GM13977 (cell line): ENCODE data around the gene RASGEF1C.

Experiments used
- DNase-seq: peaks from one replicate; pipeline ENCODE4 v3.0.0; 2012; ENCODE audit warnings: low spot score
- CTCF ChIP-seq: IDR thresholded peaks from 2 replicates; pipeline ENCODE4 v1.5.1; 2012; ENCODE audit warnings: mild to moderate bottlenecking, control low read depth; ENCODE audit not compliant: insufficient read depth; ENCODE audit errors: extremely low read depth, missing control alignments
- in situ Hi-C: fragments of 300-500 bp; cut with MboI; formaldehyde crosslinking; loops from one replicate; pipeline ENCODE4 v1.12.0; 2022; ENCODE audit warnings: low sequenced_read_pairs, low pct_unique_long_range_greater_than_20kb, mixed read lengths, inconsistent platforms; ENCODE audit not compliant: unreplicated experiment

The RASGEF1C gene

DNA sequence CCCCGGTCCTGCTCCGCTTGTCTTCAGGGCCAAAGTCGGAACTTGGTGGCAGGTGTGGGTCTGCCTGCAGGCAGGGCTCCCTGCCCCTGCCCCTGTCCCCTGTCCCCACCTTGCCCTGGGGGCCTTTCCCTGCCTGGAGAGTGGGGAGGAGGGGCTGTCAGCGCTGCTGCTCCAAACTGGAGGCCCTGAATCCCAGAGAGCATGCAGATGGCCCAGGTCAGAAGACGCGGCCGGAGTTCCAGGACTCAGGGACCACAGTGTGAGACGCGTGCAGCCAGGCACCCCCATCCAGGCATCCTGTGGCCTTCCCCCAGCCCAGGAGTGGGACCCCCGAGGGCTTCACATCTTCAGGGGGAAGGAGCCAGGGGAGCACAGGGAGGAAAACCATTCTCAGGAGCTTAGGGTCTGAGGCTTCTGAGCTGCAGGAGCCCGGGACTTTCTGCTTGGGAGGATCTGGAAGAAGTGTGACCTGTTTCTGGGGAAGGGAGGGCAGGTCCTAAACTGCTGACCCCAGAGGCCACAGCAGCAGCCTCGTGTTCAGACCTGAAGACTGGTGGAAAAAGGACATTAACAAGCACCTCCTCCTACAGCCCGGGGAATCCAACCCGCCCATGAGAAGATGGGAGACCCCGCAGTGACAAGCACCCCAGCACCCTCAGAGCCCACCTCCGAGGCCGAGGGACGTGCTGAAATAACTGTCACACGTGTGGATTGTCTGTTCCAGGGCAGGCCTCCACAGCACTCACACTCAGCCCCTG, 38.0 kb downstream of the RASGEF1C start:
- no peak for TF ChIP-seq CTCF
- in situ Hi-C loops: no loop called here
- no peak for DNase-seq

DNA sequence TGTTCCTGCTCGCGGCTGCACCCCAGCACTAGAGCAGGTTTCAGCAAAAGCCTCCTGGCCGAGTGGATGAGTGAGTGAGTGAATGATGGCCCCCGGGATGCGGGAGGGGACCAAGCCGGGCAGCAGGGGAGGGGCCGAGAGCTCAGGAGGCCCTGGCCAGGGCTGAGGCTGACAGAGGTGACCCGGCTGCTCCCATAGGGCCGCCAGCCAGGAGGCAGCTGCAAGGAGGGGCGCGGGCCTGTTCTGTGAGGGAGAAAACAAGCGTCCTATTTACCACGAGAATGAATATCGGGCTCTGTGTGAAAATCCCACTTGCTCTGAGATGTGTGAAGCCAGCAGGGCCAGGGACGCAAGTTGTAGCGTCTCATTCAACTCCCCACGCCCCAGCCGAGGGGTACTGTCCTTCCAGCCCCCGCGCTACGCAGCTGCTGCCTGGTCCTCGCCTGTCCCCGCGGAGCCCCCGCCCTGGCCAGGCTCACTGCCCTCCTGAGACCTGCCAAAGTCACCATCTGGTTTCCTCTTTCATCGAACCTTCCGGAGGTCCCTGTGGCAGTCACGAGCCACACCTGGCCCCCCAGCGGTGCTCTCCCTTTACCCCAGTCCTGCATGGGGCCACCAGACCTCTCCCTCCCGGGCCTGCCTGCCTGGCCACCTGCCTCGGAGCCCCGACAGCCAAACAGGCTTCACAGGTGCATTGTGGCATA, 38.8 kb downstream of the RASGEF1C start:
- no peak for TF ChIP-seq CTCF
- in situ Hi-C loops: no loop called here
- DNase-seq: no peak

DNA sequence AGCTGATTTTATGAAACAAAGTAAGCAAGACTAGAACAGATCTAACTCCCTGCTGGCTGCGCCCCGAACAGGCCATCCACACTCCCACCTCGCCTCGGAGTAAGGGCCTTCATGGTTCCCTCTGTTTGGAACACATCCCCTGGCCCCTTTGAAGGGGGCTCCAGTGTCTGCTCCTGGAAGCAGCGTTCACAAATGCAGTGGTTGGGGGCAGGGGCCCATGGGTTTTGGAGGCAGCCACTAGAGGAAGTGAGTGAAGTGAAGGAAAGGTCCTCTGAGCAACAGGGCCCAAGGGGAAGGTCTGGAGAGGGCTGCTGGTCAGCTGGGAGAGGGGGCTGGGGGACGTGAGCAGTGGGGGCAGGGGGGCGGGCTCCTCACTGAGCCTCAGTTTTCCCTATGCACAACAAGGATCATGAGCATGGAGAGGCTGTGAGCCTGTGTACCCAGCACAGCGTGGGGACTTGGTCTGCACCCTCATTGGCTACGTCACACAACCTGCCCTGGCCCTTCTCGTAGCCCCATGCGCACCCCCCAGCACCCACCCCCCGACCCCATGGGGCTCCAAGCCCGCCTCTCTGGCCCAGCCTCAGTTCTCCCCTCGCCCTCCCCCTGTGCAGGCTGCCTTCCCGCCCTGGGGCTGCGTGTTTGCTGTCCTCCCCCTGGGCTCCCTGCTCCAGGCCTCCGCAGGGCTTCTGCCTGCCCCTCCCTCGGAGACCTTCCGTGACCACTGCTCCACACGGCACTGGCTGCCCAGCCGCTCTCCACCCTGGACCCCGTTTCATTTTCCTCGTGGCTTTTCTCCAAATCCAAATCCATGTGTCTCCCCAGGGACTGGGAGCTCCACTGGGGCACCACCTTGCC, 39.5 kb downstream of the RASGEF1C start:
- in situ Hi-C loops: no loop called here
- no peak for DNase-seq
- no peak for TF ChIP-seq CTCF

GRCh38 chr5:180168758-180169157, 40.3 kb downstream of the RASGEF1C start:
- TF ChIP-seq CTCF: no peak
- in situ Hi-C loops: no loop called here
- DNase-seq: no peak

DNA sequence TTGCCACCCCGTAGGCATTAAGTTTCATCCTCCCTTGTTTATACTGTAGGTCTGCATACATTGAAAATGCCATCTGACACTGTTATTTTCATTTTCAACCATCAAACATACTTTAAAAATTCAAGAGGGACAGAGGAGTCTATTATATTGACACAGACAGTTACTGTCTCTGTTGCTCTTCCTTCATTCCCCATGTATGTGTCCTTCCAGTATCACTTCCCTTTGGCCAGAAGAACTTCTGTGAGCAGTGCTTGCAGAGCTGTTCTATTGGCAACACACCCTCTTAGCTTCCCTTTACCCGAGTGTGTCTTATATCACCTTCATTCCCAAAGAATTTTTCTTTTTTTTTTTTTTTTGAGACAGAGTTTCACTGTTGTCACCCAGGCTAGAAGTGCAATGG, 42.8 kb downstream of the RASGEF1C start:
- no peak for DNase-seq
- TF ChIP-seq CTCF: no peak
- in situ Hi-C loops: no loop called here

DNA sequence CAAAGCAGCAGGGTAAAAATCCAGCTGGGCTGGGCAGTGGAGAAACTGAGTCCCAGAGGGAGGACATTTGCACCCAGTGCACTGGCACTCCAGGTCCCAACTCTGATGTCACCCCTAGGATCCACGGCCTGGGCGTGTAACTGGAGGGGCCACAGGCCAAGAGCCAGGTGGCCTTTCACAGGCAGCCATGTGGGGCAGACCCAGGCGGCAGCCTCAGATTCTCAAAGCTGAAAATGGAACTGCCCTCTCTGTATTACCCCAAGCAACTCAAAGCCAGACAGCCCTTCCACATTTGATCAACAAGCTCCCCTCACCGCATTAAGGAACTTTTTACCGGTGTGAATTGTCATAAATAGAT, 46.7 kb downstream of the RASGEF1C start:
- TF ChIP-seq CTCF: no peak
- in situ Hi-C loops: no loop called here
- no peak for DNase-seq
